Stomach (tissue), 9 donors: ENCODE data around the gene RYR1. TPM values are rescaled to one million over a fixed set of nuclear protein-coding genes. Genes with fewer than 3 reads are reported as not detected.

Experiments used
- DNase-seq, 2 donors: peaks; one replicate each; pipeline versions ENCODE4 v3.0.0 to v3.0.0-alpha.2; 2013 to 2019
- H3K27ac ChIP-seq, 5 donors: fragments of 200-600 bp in 4 of 5; sonication (generic) in 4 of 5; one replicate each; pipeline ENCODE4 v1.5.1; 2013 to 2019; ENCODE audit warnings: mild to moderate bottlenecking in 1 of 5, moderate library complexity in 1 of 5
- H3K27me3 ChIP-seq, 3 donors: fragments of 200-600 bp; sonication (generic); one replicate each; pipeline ENCODE4 v1.5.1; 2017 to 2019; ENCODE audit warnings: mixed run types in 1 of 3
- H3K36me3 ChIP-seq, 4 donors: fragments of 200-600 bp; sonication (generic); 1 replicate in 3 of 4; 2 replicates in 1 of 4; pipeline ENCODE4 v1.5.1; 2016 to 2019
- H3K4me1 ChIP-seq, 4 donors: fragments of 200-600 bp; sonication (generic); one replicate each; pipeline ENCODE4 v1.5.1; 2016 to 2019
- H3K4me3 ChIP-seq, 4 donors: fragments of 200-600 bp; sonication (generic) in 3 of 4; one replicate each; pipeline ENCODE4 v1.5.1; 2016 to 2019; ENCODE audit warnings: mild to moderate bottlenecking in 1 of 4
- H3K9me3 ChIP-seq, 4 donors: fragments of 200-600 bp; sonication (generic); one replicate each; pipeline ENCODE4 v1.5.1; 2016 to 2019
- EP300 ChIP-seq: sonication (generic); formaldehyde crosslinking; IDR thresholded peaks from one replicate; pipeline ENCODE4 v1.6.1; 2017; ENCODE audit warnings: antibody characterized with exemption
- POLR2A ChIP-seq, 4 donors: fragments of 450-650 bp; IDR thresholded peaks; one replicate each; pipeline ENCODE4 v1.6.1; 2016; ENCODE audit warnings: antibody characterized with exemption in 4 of 4, control low read depth in 2 of 4, mild to moderate bottlenecking in 1 of 4, moderate library complexity in 1 of 4
- POLR2AphosphoS5 ChIP-seq, 3 donors: sonication (generic); formaldehyde crosslinking; IDR thresholded peaks; one replicate each; pipeline ENCODE4 v1.6.1; 2016; ENCODE audit warnings: antibody characterized with exemption in 3 of 3
- WGBS, 5 donors: extraction: QIAGEN DNeasy Blood & Tissue Kit in 3 of 5; methylation state at CpG; one replicate each; pipeline versions ENCODE4 v1.1.5 to v1.1.7; 2013 to 2018; 5-methylcytosine and 5-hydroxymethylcytosine counted together
- intact Hi-C: fragments of 100-400 bp; cut with DNase I; formaldehyde crosslinking; loops from one replicate; pipeline ENCODE4 v1.15.1; 2023; ENCODE audit warnings: low total_unique reads
- polyA plus RNA-seq, 3 donors: library from polyadenylated mRNA; stranded (reverse); fragments of 200-250 nt; gene quantifications; one replicate each; pipeline ENCODE4 v1.2.3, GENCODE V29; 2013
- total RNA-seq, 5 donors: library from RNA; depleted of rRNA; stranded (reverse); fragments of >200 nt; gene quantifications; one replicate each; pipeline versions ENCODE4 v1.1.0 to v1.2.3, GENCODE V29; 2014 to 2016
- TF ChIP-seq, protein P1 (sequence below), 7 experiments: fragments of 450-650 bp in 4 of 7; fragments of 200-600 bp in 3 of 7; sonication (generic) in 3 of 7; IDR thresholded peaks; one replicate each; pipeline ENCODE4 v1.5.1; 2016 to 2019; ENCODE audit warnings: antibody characterized with exemption in 7 of 7, control low read depth in 2 of 7, mild to moderate bottlenecking in 1 of 7
- donor health status: healthy with polysubstance abuse.
- donor health status: Bipolar disorder and iron deficiency.
- donor health status: healthy.

Gene RYR1
- total and polyA plus RNA-seq, 8 donors: under 0.01 to 10.7 (median 1.2) TPM

DNA sequence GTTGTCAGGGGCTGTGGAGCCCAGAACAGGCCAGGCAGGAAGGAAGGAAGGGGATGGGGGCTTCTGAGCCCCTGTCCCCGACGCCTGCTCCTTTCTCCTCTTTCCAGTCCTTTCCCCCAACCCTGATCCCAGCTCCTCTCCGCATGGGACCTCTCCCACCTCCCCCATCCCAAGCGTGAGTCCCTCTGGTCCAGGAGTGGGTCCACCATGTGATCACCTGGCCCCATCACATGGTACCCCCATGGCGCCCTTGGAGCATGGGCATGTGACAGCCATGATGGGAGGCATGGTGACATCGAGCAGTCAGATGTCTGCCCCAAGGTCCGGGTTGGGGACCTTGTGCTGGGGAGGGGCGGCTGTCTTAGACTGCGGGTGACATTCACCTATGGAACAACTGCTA lies 9.2 kb downstream of the RYR1 start:
- WGBS, 5 donors: 81 to 89% (median 86%) methylated on average over 9 of the region's 9 CpGs
- Histone ChIP-seq H3K4me1 (no peaks in the 10 kb centered on the region), H3K4me3 (no peak overlapping the region), H3K27ac (no peak overlapping the region), H3K36me3 (no peaks in the 10 kb centered on the region), H3K9me3 (no peaks in the 10 kb centered on the region), H3K27me3 (peaks cover 0 to 44% (median 0%) of the 10 kb centered on the region in 3 donors)
- TF ChIP-seq POLR2A (IDR thresholded peaks at IDR 0.05) (no peak), EP300 (no peak), POLR2AphosphoS5 (IDR thresholded peaks at IDR 0.05) (no peak)
- TF ChIP-seq, protein P1, sequence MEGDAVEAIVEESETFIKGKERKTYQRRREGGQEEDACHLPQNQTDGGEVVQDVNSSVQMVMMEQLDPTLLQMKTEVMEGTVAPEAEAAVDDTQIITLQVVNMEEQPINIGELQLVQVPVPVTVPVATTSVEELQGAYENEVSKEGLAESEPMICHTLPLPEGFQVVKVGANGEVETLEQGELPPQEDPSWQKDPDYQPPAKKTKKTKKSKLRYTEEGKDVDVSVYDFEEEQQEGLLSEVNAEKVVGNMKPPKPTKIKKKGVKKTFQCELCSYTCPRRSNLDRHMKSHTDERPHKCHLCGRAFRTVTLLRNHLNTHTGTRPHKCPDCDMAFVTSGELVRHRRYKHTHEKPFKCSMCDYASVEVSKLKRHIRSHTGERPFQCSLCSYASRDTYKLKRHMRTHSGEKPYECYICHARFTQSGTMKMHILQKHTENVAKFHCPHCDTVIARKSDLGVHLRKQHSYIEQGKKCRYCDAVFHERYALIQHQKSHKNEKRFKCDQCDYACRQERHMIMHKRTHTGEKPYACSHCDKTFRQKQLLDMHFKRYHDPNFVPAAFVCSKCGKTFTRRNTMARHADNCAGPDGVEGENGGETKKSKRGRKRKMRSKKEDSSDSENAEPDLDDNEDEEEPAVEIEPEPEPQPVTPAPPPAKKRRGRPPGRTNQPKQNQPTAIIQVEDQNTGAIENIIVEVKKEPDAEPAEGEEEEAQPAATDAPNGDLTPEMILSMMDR (IDR thresholded peaks at IDR 0.05): no peak
- DNase-seq: no peak
- intact Hi-C loops: no loop called here

DNA sequence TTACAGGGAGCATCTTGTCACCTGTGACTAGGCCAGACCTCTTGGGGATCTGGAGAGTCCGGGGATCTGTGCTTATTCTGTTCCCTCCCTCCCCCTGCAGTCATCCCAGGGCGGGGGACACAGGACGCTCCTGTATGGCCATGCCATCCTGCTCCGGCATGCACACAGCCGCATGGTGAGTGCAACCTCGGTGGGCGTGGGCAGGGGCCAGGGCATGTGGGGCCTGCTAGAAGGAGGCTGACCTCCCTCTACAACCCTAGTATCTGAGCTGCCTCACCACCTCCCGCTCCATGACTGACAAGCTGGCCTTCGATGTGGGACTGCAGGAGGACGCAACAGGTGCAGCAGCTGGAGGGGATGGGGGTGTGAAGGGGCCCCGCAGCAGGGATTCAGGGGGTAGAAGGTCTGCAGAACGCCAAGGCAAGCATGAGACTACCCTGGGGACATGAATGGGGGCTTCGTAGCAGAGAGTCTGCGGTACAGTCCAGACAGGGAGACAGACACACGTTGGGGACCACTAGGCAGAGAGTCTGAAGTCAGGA lies 10.0 kb downstream of the RYR1 start:
- Histone ChIP-seq H3K27me3 (peaks cover 0 to 42% (median 0%) of the 10 kb centered on the region in 3 donors), H3K9me3 (no peaks in the 10 kb centered on the region), H3K4me3 (no peak overlapping the region), H3K4me1 (no peaks in the 10 kb centered on the region), H3K27ac (no peak overlapping the region), H3K36me3 (no peaks in the 10 kb centered on the region)
- WGBS, 5 donors: 80 to 83% (median 82%) methylated on average over 9 to 15 of the region's 15 CpGs
- intact Hi-C loops: no loop called here
- no peak for DNase-seq
- TF ChIP-seq POLR2AphosphoS5 (IDR thresholded peaks at IDR 0.05): no peak
- TF ChIP-seq, protein P1 (IDR thresholded peaks at IDR 0.05): no peak
- TF ChIP-seq EP300: no peak
- no peak for TF ChIP-seq POLR2A (IDR thresholded peaks at IDR 0.05)

DNA sequence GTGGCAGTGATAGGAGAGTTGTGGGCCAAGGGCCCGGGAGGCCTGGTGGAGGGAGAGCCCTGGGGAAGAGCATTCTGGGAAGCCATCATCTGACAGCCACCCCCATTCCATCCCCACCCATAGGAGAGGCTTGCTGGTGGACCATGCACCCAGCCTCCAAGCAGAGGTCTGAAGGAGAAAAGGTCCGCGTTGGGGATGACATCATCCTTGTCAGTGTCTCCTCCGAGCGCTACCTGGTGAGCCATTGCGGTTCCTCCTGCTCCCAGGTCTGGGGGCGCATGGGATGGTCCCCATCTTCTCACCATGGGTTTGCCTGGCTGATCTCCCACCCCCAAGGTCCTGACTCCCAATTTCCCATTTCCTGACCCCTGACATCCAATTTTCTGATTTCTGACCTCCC lies 10.5 kb downstream of the RYR1 start:
- 83 to 90% (median 85%) methylated on average over 7 of the region's 7 CpGs for WGBS, 5 donors
- H3K27me3 ChIP-seq: peaks cover 0 to 40% (median 0%) of the 10 kb centered on the region in 3 donors
- H3K9me3 ChIP-seq: no peaks in the 10 kb centered on the region
- intact Hi-C loops: no loop called here
- TF ChIP-seq, protein P1 (IDR thresholded peaks at IDR 0.05): no peak
- no peak for TF ChIP-seq POLR2AphosphoS5 (IDR thresholded peaks at IDR 0.05)
- no peak for TF ChIP-seq POLR2A (IDR thresholded peaks at IDR 0.05)
- TF ChIP-seq EP300: no peak
- no peak overlapping the region for H3K4me3 ChIP-seq
- H3K4me1 ChIP-seq: no peaks in the 10 kb centered on the region
- H3K27ac ChIP-seq: no peak overlapping the region
- no peak for DNase-seq
- no peaks in the 10 kb centered on the region for H3K36me3 ChIP-seq

DNA sequence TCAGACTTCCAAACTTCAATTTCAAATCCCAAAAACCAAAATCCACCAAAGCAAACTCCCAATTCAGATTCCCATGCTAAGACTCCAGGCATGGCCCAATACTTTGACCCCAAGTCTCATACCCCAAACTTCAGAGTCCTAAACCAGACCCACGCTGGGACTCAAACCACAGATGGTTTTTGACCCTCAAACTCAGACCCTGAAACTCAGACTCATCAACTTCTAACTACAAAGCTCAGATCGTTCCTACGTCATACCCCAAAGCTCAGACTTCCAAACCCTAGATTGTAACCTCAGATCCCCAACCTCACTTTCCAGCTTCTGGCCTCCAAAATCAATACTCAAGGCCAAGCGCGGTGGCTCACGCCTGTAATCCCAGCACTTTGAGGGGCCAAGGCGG lies 11.9 kb downstream of the RYR1 start:
- Histone ChIP-seq H3K9me3 (no peaks in the 10 kb centered on the region), H3K4me3 (no peak overlapping the region), H3K36me3 (no peaks in the 10 kb centered on the region), H3K27me3 (peaks cover 0 to 27% (median 0%) of the 10 kb centered on the region in 3 donors), H3K4me1 (no peaks in the 10 kb centered on the region), H3K27ac (no peak overlapping the region)
- TF ChIP-seq POLR2A (IDR thresholded peaks at IDR 0.05): no peak
- TF ChIP-seq, protein P1 (IDR thresholded peaks at IDR 0.05): no peak
- TF ChIP-seq POLR2AphosphoS5 (IDR thresholded peaks at IDR 0.05): no peak
- no peak for TF ChIP-seq EP300
- WGBS, 5 donors: 87 to 93% (median 92%) methylated on average over 7 of the region's 7 CpGs
- no peak for DNase-seq
- intact Hi-C loops: no loop called here
